Endothelial cell of umbilical vein (primary cell): ENCODE data around the gene RELT. TPM values are rescaled to one million over a fixed set of nuclear protein-coding genes. Genes with fewer than 3 reads are reported as not detected.

Experiments used
- BruUV-seq: library from RNA; stranded (reverse); fragments of 400-500 nt; replicated peaks from 2 replicates; lab custom pipeline; 2021; lab: Mats Ljungman, UMichigan
- CTCF ChIA-PET: fragments of 300-600, 350-600 bp; sonication (Branson Sonifier 250); formaldehyde crosslinking; loops from one replicate; lab custom pipeline; 2021; ENCODE audit warnings: antibody characterized with exemption, inconsistent platforms; lab: Charles Lee
- POLR2A ChIA-PET: fragments of 300-600, 350-600 bp; sonication (Branson Sonifier 250); formaldehyde crosslinking; loops from one replicate; lab custom pipeline; 2021; ENCODE audit warnings: antibody characterized with exemption, inconsistent platforms; lab: Charles Lee
- DNase-seq: peaks from one replicate; pipeline ENCODE4 v3.0.0-alpha.2; 2011; ENCODE audit warnings: low read depth, low spot score
- FAIRE-seq: peaks from 2 replicates; lab custom pipeline; 2011; peaks lifted over from hg19 to GRCh38; lab: Jason Lieb, UNC
- H2AFZ ChIP-seq: 2 replicates; pipeline ENCODE4 v1.6.0; 2012; ENCODE audit warnings: low read depth, low read length, control low read depth, inconsistent platforms
- H3K27ac ChIP-seq: 2 replicates; pipeline ENCODE4 v1.5.1; 2011; ENCODE audit warnings: low read depth, mild to moderate bottlenecking, control low read depth, low read length, moderate library complexity; ENCODE audit not compliant: insufficient read depth
- H3K27me3 ChIP-seq, 2 experiments: 2 replicates each; pipeline versions ENCODE4 v1.6.0 to v1.6.1; 2011; ENCODE audit warnings: low read length in 2 of 2, mixed read lengths in 1 of 2; ENCODE audit not compliant: control insufficient read depth in 2 of 2, insufficient read depth in 2 of 2
- H3K36me3 ChIP-seq, 2 experiments: 2 replicates in 1 of 2; 3 replicates in 1 of 2; pipeline ENCODE4 v1.5.1; 2011; ENCODE audit warnings: low read length in 2 of 2, mild to moderate bottlenecking in 1 of 2, moderate library complexity in 1 of 2; ENCODE audit not compliant: control insufficient read depth in 2 of 2, insufficient read depth in 2 of 2; ENCODE audit errors: extremely low read depth in 1 of 2
- H3K4me1 ChIP-seq: 3 replicates; pipeline ENCODE4 v1.5.1; 2011; ENCODE audit warnings: mild to moderate bottlenecking, low read length; ENCODE audit not compliant: control insufficient read depth, insufficient read depth; ENCODE audit errors: extremely low read depth
- H3K4me2 ChIP-seq: 2 replicates; pipeline ENCODE4 v1.6.1; 2011; ENCODE audit warnings: low read length, control low read depth, mixed read lengths; ENCODE audit not compliant: insufficient read depth
- H3K4me3 ChIP-seq, 3 experiments: fragments of 200-600 bp in 1 of 3; sonication (generic), shearing (Covaris generic) in 1 of 3; replicated peaks in 1 of 3; 2 replicates each; pipeline ENCODE4 v1.5.1; 2011 to 2016; ENCODE audit warnings: control low read depth in 3 of 3, low read length in 3 of 3, mild to moderate bottlenecking in 2 of 3, inconsistent platforms in 1 of 3, low read depth in 1 of 3, moderate library complexity in 1 of 3; ENCODE audit not compliant: insufficient read depth in 1 of 3
- H3K79me2 ChIP-seq: 2 replicates; pipeline ENCODE4 v1.6.0; 2012; ENCODE audit warnings: low read length, inconsistent platforms; ENCODE audit not compliant: control insufficient read depth, insufficient read depth
- H3K9ac ChIP-seq: replicated peaks from 2 replicates; pipeline ENCODE3; 2011; ENCODE audit warnings: low read length, control low read depth; ENCODE audit not compliant: insufficient read depth; ENCODE audit errors: extremely low read depth
- H3K9me1 ChIP-seq: replicated peaks from 3 replicates; pipeline ENCODE4 v1.6.0; 2011; ENCODE audit warnings: mild to moderate bottlenecking, low read length; ENCODE audit not compliant: control insufficient read depth, insufficient read depth; ENCODE audit errors: extremely low read depth
- H3K9me3 ChIP-seq: replicated peaks from 2 replicates; pipeline ENCODE4 v1.5.1; 2012; ENCODE audit warnings: low read length, inconsistent platforms; ENCODE audit not compliant: control insufficient read depth, insufficient read depth
- H4K20me1 ChIP-seq: replicated peaks from 2 replicates; pipeline ENCODE3; 2011; ENCODE audit warnings: mild to moderate bottlenecking, low read length; ENCODE audit not compliant: control insufficient read depth, insufficient read depth; ENCODE audit errors: extremely low read depth
- CTCF ChIP-seq, 2 donors: IDR thresholded peaks; 1 replicate in 1 of 2; 2 replicates in 1 of 2; pipeline ENCODE4 v1.5.1; 2011; ENCODE audit warnings: low read length in 2 of 2, mild to moderate bottlenecking in 2 of 2, moderate library complexity in 2 of 2, control low read depth in 1 of 2, inconsistent platforms in 1 of 2, low read depth in 1 of 2; ENCODE audit not compliant: insufficient read depth in 1 of 2; ENCODE audit errors: extremely low read depth in 1 of 2
- EZH2 ChIP-seq: IDR thresholded peaks from 2 replicates; pipeline ENCODE4 v1.6.1; 2012; ENCODE audit warnings: borderline replicate concordance, low read depth, mild to moderate bottlenecking, moderate library complexity, low read length, inconsistent platforms; ENCODE audit not compliant: severe bottlenecking
- FOS ChIP-seq: IDR thresholded peaks from 2 replicates; pipeline ENCODE4 v1.6.1; 2011; ENCODE audit warnings: mild to moderate bottlenecking, low read length, moderate library complexity, borderline replicate concordance; ENCODE audit not compliant: insufficient read depth
- GATA2 ChIP-seq: IDR thresholded peaks from 2 replicates; pipeline ENCODE4 v1.7.0; 2011; ENCODE audit warnings: low read depth, mild to moderate bottlenecking, moderate library complexity, mixed read lengths, low read length; ENCODE audit not compliant: insufficient read length, insufficient read depth
- JUN ChIP-seq: IDR thresholded peaks from 2 replicates; pipeline ENCODE4 v1.6.1; 2011; ENCODE audit warnings: borderline replicate concordance, low read depth; ENCODE audit not compliant: insufficient read length, insufficient read depth
- MAX ChIP-seq: IDR thresholded peaks from 2 replicates; pipeline ENCODE4 v1.6.1; 2011; ENCODE audit not compliant: insufficient read depth, insufficient read length
- MYC ChIP-seq: IDR thresholded peaks from one replicate; pipeline ENCODE4 v1.6.1; 2011; ENCODE audit warnings: mild to moderate bottlenecking, low read depth, low read length
- POLR2A ChIP-seq: IDR thresholded peaks from 2 replicates; pipeline ENCODE4 v1.6.1; 2012; ENCODE audit warnings: low read depth, mild to moderate bottlenecking, control low read depth, low read length
- POLR2AphosphoS5 ChIP-seq: IDR thresholded peaks from 2 replicates; pipeline ENCODE4 v1.6.1; 2012; ENCODE audit warnings: low read depth, mild to moderate bottlenecking, control low read depth, low read length, moderate library complexity; ENCODE audit not compliant: insufficient read depth
- dilution Hi-C: fragments of 300-500 bp; cut with MboI; formaldehyde crosslinking; loops from one replicate; pipeline ENCODE4 v1.15.0; 2019; ENCODE audit warnings: low sequenced_read_pairs; ENCODE audit not compliant: extremely low pct_ligation_motif_present
- intact Hi-C: fragments of 100-400 bp; cut with micrococcal nuclease; formaldehyde crosslinking; loops from one replicate; pipeline ENCODE4 v1.10.0; 2022
- polyA plus RNA-seq, 4 experiments: library from polyadenylated mRNA; depleted of rRNA in 3 of 4; stranded (reverse) in 3 of 4; unstranded in 1 of 4; fragments of >200 nt; gene quantifications; 2 replicates each; pipeline versions ENCODE4 v1.2.1 to v1.2.3, GENCODE V29; 2011 to 2012; ENCODE audit warnings: missing spikeins in 1 of 4
- total RNA-seq: library from RNA; stranded (reverse); gene quantifications from 2 replicates; pipeline ENCODE4 v1.2.3, GENCODE V29; 2021

Gene RELT
- total and polyA plus RNA-seq, 2 donors (not counting 3 experiments of a cell fraction or from before 2014, with no cell fraction given), result 6.7 to 13.1 TPM

- Histone ChIP-seq H3K36me3 (peaks cover 0 to 6% of the 10 kb centered on the region in 2 experiments), H3K4me3 (no peak overlapping the region), H3K9ac (no peak overlapping the region), H3K79me2 (peaks cover 14% of the 10 kb centered on the region), H3K4me1 (peaks cover 12% of the 10 kb centered on the region), H4K20me1 (no peaks in the 10 kb centered on the region), H3K4me2 (no peak overlapping the region), H2AFZ (no peak overlapping the region), H3K27me3 (no peaks in the 10 kb centered on the region), H3K9me3 (no peaks in the 10 kb centered on the region), H3K27ac (no peak overlapping the region), H3K9me1 (no peaks in the 10 kb centered on the region)
- CTCF ChIA-PET, result interaction anchor here (2.8 to 6.2 kb wide), 3 partner anchors 33 to 84 kb away, joined by 31 to 253 read pairs (median 55); partner anchors contain the start of gene ARHGEF17
- no peak for FAIRE-seq
- TF ChIP-seq JUN (no peak), POLR2A (no peak), GATA2 (no peak), POLR2AphosphoS5 (no peak), MYC (no peak), EZH2 (no peak), MAX (no peak), CTCF (IDR thresholded peaks at IDR 0.05; ENCODE audit: extremely low read depth in 1 of 2, insufficient read depth in 1 of 2, low read depth in 1 of 2, low read length in 2 of 2) (no peak), FOS (no peak)
- DNase-seq, result no peak
- no TSS peak for BruUV-seq
- intact Hi-C loops, result no loop called here
- POLR2A ChIA-PET, result no interaction called here
- dilution Hi-C loops, result no loop called here
Measured at GRCh38 chr11:73391665-73392064, 15.5 kb downstream of the RELT start.
